ENCODE data around the gene GTF3C1. TPM values are rescaled to one million over a fixed set of nuclear protein-coding genes. Genes with fewer than 3 reads are reported as not detected.

Gene GTF3C1
- total RNA-seq, 1 experiment from 2014 or later: 121 TPM

- H3K9me3 ChIP-seq (ENCODE audit: control insufficient read depth, insufficient read depth, low read depth, low read length): no peaks in the 10 kb centered on the region
- H3K36me3 ChIP-seq (ENCODE audit: control insufficient read depth, insufficient read depth, low read length): peaks cover 18% of the 10 kb centered on the region
- intact Hi-C loops (cut with micrococcal nuclease; ENCODE audit: unreplicated experiment): no loop called here
- ATAC-seq (no peak), DNase-seq (ENCODE audit: low read depth, low spot score) (no peak)
- POLR2A ChIA-PET: no interaction called here
- H3K4me1 ChIP-seq (ENCODE audit: control insufficient read depth, insufficient read depth, low read length): no peaks in the 10 kb centered on the region
- TF ChIP-seq TCF7L2 (IDR thresholded peaks at IDR 0.05; ENCODE audit: low read depth, low read length) (no peak), CTCF (IDR thresholded peaks at IDR 0.05) (no peak), POLR2AphosphoS5 (IDR thresholded peaks at IDR 0.05; ENCODE audit: low read depth, low read length) (no peak), SIN3A (IDR thresholded peaks at IDR 0.05; ENCODE audit: borderline replicate concordance, insufficient read depth, low read depth, low read length) (no peak)
- TF ChIP-seq, protein P1, sequence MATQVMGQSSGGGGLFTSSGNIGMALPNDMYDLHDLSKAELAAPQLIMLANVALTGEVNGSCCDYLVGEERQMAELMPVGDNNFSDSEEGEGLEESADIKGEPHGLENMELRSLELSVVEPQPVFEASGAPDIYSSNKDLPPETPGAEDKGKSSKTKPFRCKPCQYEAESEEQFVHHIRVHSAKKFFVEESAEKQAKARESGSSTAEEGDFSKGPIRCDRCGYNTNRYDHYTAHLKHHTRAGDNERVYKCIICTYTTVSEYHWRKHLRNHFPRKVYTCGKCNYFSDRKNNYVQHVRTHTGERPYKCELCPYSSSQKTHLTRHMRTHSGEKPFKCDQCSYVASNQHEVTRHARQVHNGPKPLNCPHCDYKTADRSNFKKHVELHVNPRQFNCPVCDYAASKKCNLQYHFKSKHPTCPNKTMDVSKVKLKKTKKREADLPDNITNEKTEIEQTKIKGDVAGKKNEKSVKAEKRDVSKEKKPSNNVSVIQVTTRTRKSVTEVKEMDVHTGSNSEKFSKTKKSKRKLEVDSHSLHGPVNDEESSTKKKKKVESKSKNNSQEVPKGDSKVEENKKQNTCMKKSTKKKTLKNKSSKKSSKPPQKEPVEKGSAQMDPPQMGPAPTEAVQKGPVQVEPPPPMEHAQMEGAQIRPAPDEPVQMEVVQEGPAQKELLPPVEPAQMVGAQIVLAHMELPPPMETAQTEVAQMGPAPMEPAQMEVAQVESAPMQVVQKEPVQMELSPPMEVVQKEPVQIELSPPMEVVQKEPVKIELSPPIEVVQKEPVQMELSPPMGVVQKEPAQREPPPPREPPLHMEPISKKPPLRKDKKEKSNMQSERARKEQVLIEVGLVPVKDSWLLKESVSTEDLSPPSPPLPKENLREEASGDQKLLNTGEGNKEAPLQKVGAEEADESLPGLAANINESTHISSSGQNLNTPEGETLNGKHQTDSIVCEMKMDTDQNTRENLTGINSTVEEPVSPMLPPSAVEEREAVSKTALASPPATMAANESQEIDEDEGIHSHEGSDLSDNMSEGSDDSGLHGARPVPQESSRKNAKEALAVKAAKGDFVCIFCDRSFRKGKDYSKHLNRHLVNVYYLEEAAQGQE (IDR thresholded peaks at IDR 0.05; ENCODE audit: insufficient read depth in 1 of 2, low read depth in 2 of 2, low read length in 1 of 2): no peak
- H3K4me3 ChIP-seq (ENCODE audit: low read depth in 2 of 2, low read length in 2 of 2): no peak overlapping the region
- H3K27ac ChIP-seq (ENCODE audit: low read length): no peak overlapping the region
- CTCF ChIA-PET: no interaction called here
- in situ Hi-C loops (cut with HindIII; ENCODE audit: low pct_unique_long_range_greater_than_20kb, low sequenced_read_pairs): no loop called here
- no TSS peak for BruUV-seq (replicated peaks)
- no peaks in the 10 kb centered on the region for H3K27me3 ChIP-seq (ENCODE audit: control insufficient read depth, insufficient read depth, low read length)
These were observed 54.5 kb downstream of the GTF3C1 start for GRCh38 chr16:27495191-27495590.

DNA sequence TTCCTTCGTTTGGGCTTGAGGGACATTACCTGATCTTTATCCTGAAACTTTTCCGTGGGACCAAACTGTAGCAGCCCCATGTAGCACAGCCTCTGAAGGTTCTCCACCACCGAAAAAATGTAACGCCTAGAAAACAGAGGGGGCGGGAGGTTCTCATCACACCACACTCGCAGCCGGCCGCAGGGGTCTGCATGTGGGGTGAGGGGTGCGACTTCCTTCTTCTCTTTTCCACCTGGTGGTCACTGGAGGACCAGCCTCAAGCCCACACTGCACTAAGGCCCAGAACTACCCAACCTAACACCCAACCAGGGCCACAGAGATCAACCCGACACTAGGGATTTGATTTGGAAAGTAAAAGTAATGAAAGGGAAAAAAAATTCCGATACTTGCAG, 57.1 kb downstream of the GTF3C1 start:
- Histone ChIP-seq H3K27me3 (ENCODE audit: control insufficient read depth, insufficient read depth, low read length) (no peaks in the 10 kb centered on the region), H3K9me3 (ENCODE audit: control insufficient read depth, insufficient read depth, low read depth, low read length) (no peaks in the 10 kb centered on the region), H3K36me3 (ENCODE audit: control insufficient read depth, insufficient read depth, low read length) (peaks cover 23% of the 10 kb centered on the region), H3K4me3 (ENCODE audit: low read depth in 2 of 2, low read length in 2 of 2) (no peak overlapping the region), H3K4me1 (ENCODE audit: control insufficient read depth, insufficient read depth, low read length) (no peaks in the 10 kb centered on the region), H3K27ac (ENCODE audit: low read length) (no peak overlapping the region)
- no peak for DNase-seq (ENCODE audit: low read depth, low spot score)
- TF ChIP-seq POLR2AphosphoS5 (IDR thresholded peaks at IDR 0.05; ENCODE audit: low read depth, low read length) (no peak), TCF7L2 (IDR thresholded peaks at IDR 0.05; ENCODE audit: low read depth, low read length) (no peak), CTCF (IDR thresholded peaks at IDR 0.05) (no peak), SIN3A (IDR thresholded peaks at IDR 0.05; ENCODE audit: borderline replicate concordance, insufficient read depth, low read depth, low read length) (no peak)
- TF ChIP-seq, protein P1 (IDR thresholded peaks at IDR 0.05; ENCODE audit: insufficient read depth in 1 of 2, low read depth in 2 of 2, low read length in 1 of 2): no peak
- BruUV-seq (replicated peaks): no TSS peak
- no peak for ATAC-seq
- intact Hi-C loops (cut with micrococcal nuclease; ENCODE audit: unreplicated experiment): no loop called here
- CTCF ChIA-PET: no interaction called here
- POLR2A ChIA-PET: no interaction called here
- in situ Hi-C loops (cut with HindIII; ENCODE audit: low pct_unique_long_range_greater_than_20kb, low sequenced_read_pairs): no loop called here

Measured in Panc1 (cell line).